H9 (cell line): ENCODE results near the gene OTOGL. TPM values are rescaled to one million over a fixed set of nuclear protein-coding genes. Genes with fewer than 3 reads are reported as not detected.

ENCODE experiments used
- DNase-seq: peaks from one replicate; pipeline ENCODE4 v3.0.0-alpha.2; 2017
- H2AFZ ChIP-seq: one replicate; pipeline ENCODE4 v1.6.1; 2013; ENCODE audit warnings: mild to moderate bottlenecking, low read length, control low read depth, moderate library complexity
- H2AK5ac ChIP-seq: 2 replicates; pipeline ENCODE4 v1.6.1; 2013; ENCODE audit warnings: low read length, control low read depth, mixed read lengths; ENCODE audit not compliant: insufficient read length
- H2BK120ac ChIP-seq: one replicate; pipeline ENCODE4 v1.6.1; 2013; ENCODE audit warnings: low read depth, mild to moderate bottlenecking, low read length, control low read depth, inconsistent platforms; ENCODE audit not compliant: poor library complexity, severe bottlenecking
- H2BK12ac ChIP-seq: 2 replicates; pipeline ENCODE4 v1.6.1; 2013; ENCODE audit warnings: low read length, control low read depth, mixed read lengths, low read depth; ENCODE audit not compliant: insufficient read length
- H2BK15ac ChIP-seq: 2 replicates; pipeline ENCODE4 v1.6.1; 2013; ENCODE audit warnings: low read depth, low read length, control low read depth
- H2BK20ac ChIP-seq: one replicate; pipeline ENCODE4 v1.6.1; 2013; ENCODE audit warnings: low read depth, mild to moderate bottlenecking, low read length, control low read depth, inconsistent platforms; ENCODE audit not compliant: poor library complexity, severe bottlenecking
- H2BK5ac ChIP-seq: 2 replicates; pipeline ENCODE4 v1.6.1; 2013; ENCODE audit warnings: low read length, control low read depth, mixed read lengths; ENCODE audit not compliant: insufficient read length
- H3K14ac ChIP-seq: 2 replicates; pipeline ENCODE4 v1.6.1; 2013; ENCODE audit warnings: low read length, control low read depth; ENCODE audit not compliant: insufficient read depth
- H3K18ac ChIP-seq: 2 replicates; pipeline ENCODE4 v1.6.1; 2013; ENCODE audit warnings: low read depth, mild to moderate bottlenecking, mixed read lengths, low read length, control low read depth; ENCODE audit not compliant: insufficient read length
- H3K23ac ChIP-seq: 2 replicates; pipeline ENCODE4 v1.6.1; 2013; ENCODE audit warnings: low read length, control low read depth, mixed read lengths, low read depth; ENCODE audit not compliant: insufficient read length
- H3K23me2 ChIP-seq: 2 replicates; pipeline ENCODE4 v1.6.1; 2013; ENCODE audit warnings: low read depth, mild to moderate bottlenecking, mixed read lengths, low read length, control low read depth; ENCODE audit not compliant: insufficient read length, poor library complexity, severe bottlenecking
- H3K27ac ChIP-seq: 2 replicates; pipeline ENCODE4 v1.5.1; 2013; ENCODE audit warnings: low read length, control low read depth, mixed read lengths, low read depth; ENCODE audit not compliant: insufficient read length
- H3K27me3 ChIP-seq: 2 replicates; pipeline ENCODE4 v1.6.1; 2013; ENCODE audit warnings: low read length, control low read depth, inconsistent platforms; ENCODE audit not compliant: insufficient read depth
- H3K4ac ChIP-seq: 2 replicates; pipeline ENCODE4 v1.6.1; 2013; ENCODE audit warnings: low read depth, mild to moderate bottlenecking, control low read depth, inconsistent platforms, low read length, moderate library complexity
- H3K4me1 ChIP-seq: 2 replicates; pipeline ENCODE4 v1.6.1; 2013; ENCODE audit warnings: low read length, control low read depth, inconsistent platforms; ENCODE audit not compliant: insufficient read depth
- H3K4me2 ChIP-seq: 2 replicates; pipeline ENCODE4 v1.6.1; 2013; ENCODE audit warnings: low read length, control low read depth, mixed read lengths; ENCODE audit not compliant: insufficient read length, insufficient read depth
- H3K56ac ChIP-seq: 2 replicates; pipeline ENCODE4 v1.6.1; 2013; ENCODE audit warnings: low read depth, mild to moderate bottlenecking, mixed read lengths, low read length, control low read depth; ENCODE audit not compliant: insufficient read length
- H3K79me1 ChIP-seq: 2 replicates; pipeline ENCODE4 v1.6.1; 2013; ENCODE audit warnings: low read depth, mild to moderate bottlenecking, moderate library complexity, low read length, control low read depth, inconsistent platforms; ENCODE audit not compliant: insufficient read depth, poor library complexity, severe bottlenecking
- H3K79me2 ChIP-seq: 2 replicates; pipeline ENCODE4 v1.6.1; 2013; ENCODE audit warnings: low read length, control low read depth, inconsistent platforms; ENCODE audit not compliant: insufficient read depth
- H3K9ac ChIP-seq: 2 replicates; pipeline ENCODE4 v1.6.1; 2013; ENCODE audit warnings: low read length, control low read depth, mixed read lengths; ENCODE audit not compliant: insufficient read length; ENCODE audit errors: extremely low read depth
- H3K9me3 ChIP-seq: one replicate; pipeline ENCODE4 v1.6.1; 2013; ENCODE audit warnings: low read depth, low read length, inconsistent platforms; ENCODE audit not compliant: control insufficient read depth
- H3T11ph ChIP-seq: one replicate; pipeline ENCODE4 v1.6.1; 2013; ENCODE audit warnings: mild to moderate bottlenecking, low read length, control low read depth, inconsistent platforms
- H4K20me1 ChIP-seq: one replicate; pipeline ENCODE4 v1.6.1; 2013; ENCODE audit not compliant: control insufficient read depth, insufficient read length, insufficient read depth
- H4K5ac ChIP-seq: 2 replicates; pipeline ENCODE4 v1.6.1; 2013; ENCODE audit warnings: low read depth, mild to moderate bottlenecking, mixed read lengths, low read length, control low read depth; ENCODE audit not compliant: insufficient read length
- H4K8ac ChIP-seq: replicated peaks from 2 replicates; pipeline ENCODE4 v1.6.1; 2013; ENCODE audit warnings: low read length, control low read depth, mixed read lengths, low read depth; ENCODE audit not compliant: insufficient read length
- H4K91ac ChIP-seq: 2 replicates; pipeline ENCODE4 v1.6.1; 2013; ENCODE audit warnings: low read depth, mild to moderate bottlenecking, moderate library complexity, mixed read lengths, low read length, control low read depth; ENCODE audit not compliant: insufficient read length
- H3K27ac Mint-ChIP-seq, 3 experiments: 2 replicates in 2 of 3; 3 replicates in 1 of 3; pipeline ENCODE4 v1.8.0; 2020 to 2021; ENCODE audit warnings: mixed read lengths in 3 of 3, mild to moderate bottlenecking in 1 of 3, moderate library complexity in 1 of 3
- H3K27me3 Mint-ChIP-seq: 2 replicates; pipeline ENCODE4 v1.8.0; 2021; ENCODE audit warnings: low read depth, mild to moderate bottlenecking, moderate library complexity, mixed read lengths
- H3K36me3 Mint-ChIP-seq, 3 experiments: 2 replicates in 2 of 3; 3 replicates in 1 of 3; pipeline ENCODE4 v1.8.0; 2020 to 2021; ENCODE audit warnings: low read depth in 3 of 3, mixed read lengths in 3 of 3; ENCODE audit not compliant: insufficient read depth in 1 of 3
- H3K4me1 Mint-ChIP-seq, 2 experiments: 2 replicates each; pipeline ENCODE4 v1.8.0; 2020; ENCODE audit warnings: mixed read lengths in 2 of 2
- H3K4me3 Mint-ChIP-seq, 2 experiments: 2 replicates in 1 of 2; 3 replicates in 1 of 2; pipeline ENCODE4 v1.8.0; 2020 to 2021; ENCODE audit warnings: mild to moderate bottlenecking in 2 of 2, mixed read lengths in 2 of 2, moderate library complexity in 1 of 2
- H3K9me3 Mint-ChIP-seq, 2 experiments: 2 replicates in 1 of 2; 3 replicates in 1 of 2; pipeline ENCODE4 v1.8.0; 2020; ENCODE audit warnings: mild to moderate bottlenecking in 2 of 2, mixed read lengths in 2 of 2, moderate library complexity in 1 of 2
- WGBS: extraction: QIAGEN DNeasy Blood & Tissue Kit; methylation state at CpG from one replicate; pipeline ENCODE4 v1.1.7; 2013; ENCODE audit warnings: missing lambda C conversion rate, low lambda C conversion rate, mixed read lengths; ENCODE audit not compliant: insufficient read length; ENCODE audit errors: extremely low coverage; 5-methylcytosine and 5-hydroxymethylcytosine counted together
- total RNA-seq: library from RNA; stranded (reverse); gene quantifications from 2 replicates; pipeline ENCODE4 v1.2.1, GENCODE V29; 2021
- TF ChIP-seq, protein P1 (sequence below): fragments of 200-600 bp; sonication (generic); conservative IDR thresholded peaks from 3 replicates; pipeline ENCODE4 v1.8.0; 2021; ENCODE audit warnings: antibody characterized with exemption, mild to moderate bottlenecking

OTOGL gene
- total RNA-seq, 1 experiment from 2014 or later: 0.11 TPM

DNA sequence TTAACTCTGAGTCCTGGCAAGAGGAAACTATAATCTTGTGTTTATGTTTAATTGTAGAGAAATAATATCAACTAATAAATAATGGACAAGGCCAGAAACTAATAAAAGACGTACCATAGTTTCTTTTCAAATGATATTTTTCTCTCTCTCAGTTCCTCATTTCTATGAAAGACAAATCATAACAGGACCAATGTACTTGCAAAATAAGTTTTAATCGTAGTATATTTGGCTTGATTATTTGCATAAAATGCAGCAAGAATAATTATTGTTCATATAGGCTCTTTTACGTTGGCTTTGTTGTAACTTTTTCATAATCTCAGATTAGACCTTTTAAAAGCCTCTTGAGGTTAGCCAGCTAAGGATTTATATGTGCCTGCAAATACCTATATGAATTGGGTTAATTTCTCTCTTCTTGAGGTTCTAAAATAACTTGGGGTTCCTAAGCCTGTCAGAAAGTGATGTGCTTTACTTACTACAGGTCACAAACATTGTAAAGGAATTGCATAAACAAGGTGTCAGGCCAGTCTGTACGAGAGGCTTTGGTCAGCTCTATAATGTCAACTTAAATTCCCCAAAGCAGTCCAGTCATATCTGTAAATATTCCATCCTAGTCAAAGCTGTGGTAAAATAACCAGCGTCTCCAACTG lies 191.9 kb downstream of the OTOGL start:
- Histone ChIP-seq H3K4ac (no peak overlapping the region), H3K4me2 (no peak overlapping the region), H2AFZ (no peak overlapping the region), H2BK12ac (no peak overlapping the region), H3K23me2 (no peaks in the 10 kb centered on the region), H2BK5ac (no peak overlapping the region), H3K23ac (no peak overlapping the region), H3K14ac (no peak overlapping the region), H4K8ac (no peak overlapping the region), H3T11ph (no peak overlapping the region), H3K18ac (no peak overlapping the region), H4K5ac (no peak overlapping the region), H2BK15ac (no peak overlapping the region), H4K91ac (no peak overlapping the region), H3K79me1 (no peaks in the 10 kb centered on the region), H2BK120ac (no peak overlapping the region), H3K9me3 (no peaks in the 10 kb centered on the region), H3K27ac (no peak overlapping the region), H2AK5ac (no peak overlapping the region), H3K27me3 (no peaks in the 10 kb centered on the region), H3K4me1 (no peaks in the 10 kb centered on the region), H4K20me1 (no peaks in the 10 kb centered on the region), H3K9ac (no peak overlapping the region), H2BK20ac (no peak overlapping the region), H3K79me2 (no peaks in the 10 kb centered on the region), H3K56ac (no peak overlapping the region)
- no peak overlapping the region for H3K4me3 Mint-ChIP-seq
- DNase-seq: no peak
- H3K27me3 Mint-ChIP-seq: peaks cover 3% of the 10 kb centered on the region; the same call in 1 of the 2 replicates
- H3K27ac Mint-ChIP-seq: no peak overlapping the region
- no peaks in the 10 kb centered on the region for H3K4me1 Mint-ChIP-seq
- TF ChIP-seq, protein P1, sequence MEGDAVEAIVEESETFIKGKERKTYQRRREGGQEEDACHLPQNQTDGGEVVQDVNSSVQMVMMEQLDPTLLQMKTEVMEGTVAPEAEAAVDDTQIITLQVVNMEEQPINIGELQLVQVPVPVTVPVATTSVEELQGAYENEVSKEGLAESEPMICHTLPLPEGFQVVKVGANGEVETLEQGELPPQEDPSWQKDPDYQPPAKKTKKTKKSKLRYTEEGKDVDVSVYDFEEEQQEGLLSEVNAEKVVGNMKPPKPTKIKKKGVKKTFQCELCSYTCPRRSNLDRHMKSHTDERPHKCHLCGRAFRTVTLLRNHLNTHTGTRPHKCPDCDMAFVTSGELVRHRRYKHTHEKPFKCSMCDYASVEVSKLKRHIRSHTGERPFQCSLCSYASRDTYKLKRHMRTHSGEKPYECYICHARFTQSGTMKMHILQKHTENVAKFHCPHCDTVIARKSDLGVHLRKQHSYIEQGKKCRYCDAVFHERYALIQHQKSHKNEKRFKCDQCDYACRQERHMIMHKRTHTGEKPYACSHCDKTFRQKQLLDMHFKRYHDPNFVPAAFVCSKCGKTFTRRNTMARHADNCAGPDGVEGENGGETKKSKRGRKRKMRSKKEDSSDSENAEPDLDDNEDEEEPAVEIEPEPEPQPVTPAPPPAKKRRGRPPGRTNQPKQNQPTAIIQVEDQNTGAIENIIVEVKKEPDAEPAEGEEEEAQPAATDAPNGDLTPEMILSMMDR: no peak
- H3K9me3 Mint-ChIP-seq: peaks cover 4 to 9% of the 10 kb centered on the region in 2 experiments; a peak in 4 of 5 replicates
- no CpG with 5 or more reads among the region's 5 CpGs for WGBS
- H3K36me3 Mint-ChIP-seq: peaks cover 0 to 7% (median 0%) of the 10 kb centered on the region in 3 experiments; a peak in 4 of 7 replicates
